ENCODE measurements around the gene CEP55. TPM values are rescaled to one million over a fixed set of nuclear protein-coding genes. Genes with fewer than 3 reads are reported as not detected.

Gene CEP55
- total and polyA plus RNA-seq, 4 donors, result under 0.01 to 4.1 (median 0.46) TPM

- Histone ChIP-seq H3K4me1 (ENCODE audit: control insufficient read depth in 4 of 4, insufficient read depth in 4 of 4, low read length in 3 of 4) (peaks cover 13 to 19% (median 15%) of the 10 kb centered on the region in 4 donors), H3K4me3 (ENCODE audit: low read depth in 1 of 3, low read length in 3 of 3) (no peak overlapping the region), H3K9ac (ENCODE audit: low read depth in 1 of 2, low read length in 2 of 2) (no peak overlapping the region), H3K36me3 (ENCODE audit: control insufficient read depth in 4 of 4, insufficient read depth in 3 of 4, low read depth in 1 of 4, low read length in 3 of 4) (no peaks in the 10 kb centered on the region), H3K27me3 (ENCODE audit: control insufficient read depth in 4 of 4, insufficient read depth in 4 of 4, low read length in 3 of 4) (peaks cover 0 to 11% (median 6%) of the 10 kb centered on the region in 4 donors), H3K9me3 (ENCODE audit: control insufficient read depth in 4 of 4, low read length in 3 of 4) (no peaks in the 10 kb centered on the region), H3K27ac (ENCODE audit: low read depth in 1 of 2, low read length in 2 of 2) (no peak overlapping the region)
- WGBS, result 72% methylated on average over 3 of the region's 3 CpGs
- no peak for TF ChIP-seq ATF3 (IDR thresholded peaks at IDR 0.05)
- TF ChIP-seq CTCF (IDR thresholded peaks at IDR 0.05; ENCODE audit: low read depth, low read length, missing input control), result no peak
- no peak for TF ChIP-seq REST (IDR thresholded peaks at IDR 0.05)
- no peak for TF ChIP-seq RXRA (IDR thresholded peaks at IDR 0.05)
- no peak for TF ChIP-seq FOXA2 (IDR thresholded peaks at IDR 0.05)
- TF ChIP-seq ZBTB33 (IDR thresholded peaks at IDR 0.05), result no peak
- TF ChIP-seq MAX (IDR thresholded peaks at IDR 0.05), result no peak
- no peak for TF ChIP-seq RAD21 (IDR thresholded peaks at IDR 0.05)
- no peak for TF ChIP-seq YY1 (IDR thresholded peaks at IDR 0.05)
- TF ChIP-seq SP1 (IDR thresholded peaks at IDR 0.05), result no peak
- no peak for DNase-seq (ENCODE audit: low spot score)
Measured at GRCh38 chr10:93565446-93565845, 69.0 kb downstream of the CEP55 start.

GRCh38 chr10:93566435-93567276 lies 70.2 kb downstream of the CEP55 start, which contains the start of gene FFAR4:
TSS of gene FFAR4 (plus strand) at chr10:93566665. CDS start at chr10:93566721, 56 bp downstream.
- no peak for DNase-seq (ENCODE audit: low spot score)
- H3K9ac ChIP-seq (ENCODE audit: low read depth in 1 of 2, low read length in 2 of 2), result no peak within 1 kb of the TSS
- no peaks in the 10 kb centered on the region for H3K36me3 ChIP-seq (ENCODE audit: control insufficient read depth in 4 of 4, insufficient read depth in 3 of 4, low read depth in 1 of 4, low read length in 3 of 4)
- no peak within 1 kb of the TSS for H3K27ac ChIP-seq (ENCODE audit: low read depth in 1 of 2, low read length in 2 of 2)
- H3K4me3 ChIP-seq (ENCODE audit: low read depth in 1 of 3, low read length in 3 of 3), result peak within 1 kb of the TSS in 2 of 3 donors; percentile 29 to 41
- H3K9me3 ChIP-seq (ENCODE audit: control insufficient read depth in 4 of 4, low read length in 3 of 4), result no peaks in the 10 kb centered on the region
- H3K4me1 ChIP-seq (ENCODE audit: control insufficient read depth in 4 of 4, insufficient read depth in 4 of 4, low read length in 3 of 4), result peaks cover 13 to 19% (median 15%) of the 10 kb centered on the region in 4 donors
- H3K27me3 ChIP-seq (ENCODE audit: control insufficient read depth in 4 of 4, insufficient read depth in 4 of 4, low read length in 3 of 4), result peaks cover 0 to 11% (median 6%) of the 10 kb centered on the region in 4 donors
- TF ChIP-seq ZBTB33 (IDR thresholded peaks at IDR 0.05) (no peak), FOXA2 (IDR thresholded peaks at IDR 0.05) (no peak), SP1 (IDR thresholded peaks at IDR 0.05) (no peak), RXRA (IDR thresholded peaks at IDR 0.05) (no peak), TAF1 (conservative IDR thresholded peaks at IDR 0.05) (no peak)
- 3% methylated on average over 85 of the region's 85 CpGs for WGBS
